Fibroblast of the aortic adventitia (primary cell): ENCODE results near the gene SNRPD1. TPM values are rescaled to one million over a fixed set of nuclear protein-coding genes. Genes with fewer than 3 reads are reported as not detected.
"Not testable (repeated sequence)": the region's sequence is repeated elsewhere in the genome, so short reads cannot be mapped to it uniquely, and the experiment has no call there.

Experiments
- DNase-seq: peaks from one replicate; pipeline ENCODE4 v3.0.0-alpha.2; 2010; ENCODE audit warnings: low read depth
- H3K4me3 ChIP-seq: 2 replicates; pipeline ENCODE4 v1.5.1; 2011; ENCODE audit warnings: low read depth, mild to moderate bottlenecking, control low read depth, low read length, moderate library complexity
- total RNA-seq: library from RNA; depleted of rRNA; stranded (reverse); fragments of >200 nt; gene quantifications from 2 replicates; pipeline ENCODE4 v1.2.3, GENCODE V29; 2012; ENCODE audit warnings: low replicate concordance
- TF ChIP-seq, protein P1 (sequence below): IDR thresholded peaks from 2 replicates; pipeline ENCODE4 v1.5.1; 2011; ENCODE audit warnings: mild to moderate bottlenecking, low read length, control low read depth, inconsistent platforms; ENCODE audit not compliant: insufficient read depth

The SNRPD1 gene
- 15.1 and 78.2 TPM in 2 replicates for total RNA-seq

DNA sequence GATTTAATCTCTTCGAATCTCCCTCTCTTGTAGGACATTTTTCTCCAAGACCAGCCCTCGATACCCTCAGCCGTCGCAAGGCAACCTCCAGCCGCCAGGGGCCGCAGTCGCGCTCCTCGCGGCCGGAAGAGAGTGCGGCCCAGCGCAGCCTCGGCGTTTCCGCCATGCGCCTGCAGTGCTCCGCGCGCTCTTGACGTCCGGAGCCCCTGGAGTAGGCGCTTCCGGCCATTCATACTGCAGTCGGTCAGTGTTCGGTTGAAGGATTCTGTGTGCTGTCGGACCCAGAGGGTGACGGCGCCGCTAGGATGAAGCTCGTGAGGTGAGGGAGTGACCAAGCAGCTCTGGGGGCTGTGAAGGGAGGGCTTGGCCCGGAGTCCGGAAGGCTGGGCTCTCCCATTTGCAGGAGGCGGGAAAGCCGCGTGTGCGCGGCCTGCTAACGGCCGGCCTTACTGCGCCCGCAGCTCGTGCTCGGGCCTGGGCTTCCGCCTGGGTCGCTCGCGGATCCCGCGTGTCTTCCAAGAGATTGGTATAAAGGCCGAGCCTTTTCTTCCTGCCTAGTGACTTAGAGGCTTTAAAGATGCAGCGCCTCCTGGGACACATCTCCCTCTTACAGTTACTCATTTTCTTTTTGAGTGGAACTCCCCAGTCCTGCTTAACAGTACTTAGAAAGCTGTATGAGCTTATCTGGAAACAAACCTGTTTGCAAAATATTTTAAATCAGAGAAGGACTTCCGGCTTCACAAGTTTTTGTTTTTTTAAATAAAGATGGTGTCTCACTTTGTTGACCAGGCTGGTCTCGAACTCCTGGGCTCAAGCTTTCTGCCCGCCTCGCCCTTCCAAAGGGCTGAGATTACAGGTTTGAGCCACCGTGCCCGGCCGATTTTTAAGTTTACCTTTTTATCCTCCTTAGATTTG is at the start of gene SNRPD1:
SNRPD1 (plus strand) TSS at position 190 of the 915 bp plus-strand sequence; CDS start at position 306, 116 bp downstream.
- TF ChIP-seq, protein P1, sequence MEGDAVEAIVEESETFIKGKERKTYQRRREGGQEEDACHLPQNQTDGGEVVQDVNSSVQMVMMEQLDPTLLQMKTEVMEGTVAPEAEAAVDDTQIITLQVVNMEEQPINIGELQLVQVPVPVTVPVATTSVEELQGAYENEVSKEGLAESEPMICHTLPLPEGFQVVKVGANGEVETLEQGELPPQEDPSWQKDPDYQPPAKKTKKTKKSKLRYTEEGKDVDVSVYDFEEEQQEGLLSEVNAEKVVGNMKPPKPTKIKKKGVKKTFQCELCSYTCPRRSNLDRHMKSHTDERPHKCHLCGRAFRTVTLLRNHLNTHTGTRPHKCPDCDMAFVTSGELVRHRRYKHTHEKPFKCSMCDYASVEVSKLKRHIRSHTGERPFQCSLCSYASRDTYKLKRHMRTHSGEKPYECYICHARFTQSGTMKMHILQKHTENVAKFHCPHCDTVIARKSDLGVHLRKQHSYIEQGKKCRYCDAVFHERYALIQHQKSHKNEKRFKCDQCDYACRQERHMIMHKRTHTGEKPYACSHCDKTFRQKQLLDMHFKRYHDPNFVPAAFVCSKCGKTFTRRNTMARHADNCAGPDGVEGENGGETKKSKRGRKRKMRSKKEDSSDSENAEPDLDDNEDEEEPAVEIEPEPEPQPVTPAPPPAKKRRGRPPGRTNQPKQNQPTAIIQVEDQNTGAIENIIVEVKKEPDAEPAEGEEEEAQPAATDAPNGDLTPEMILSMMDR, result peak; percentile 96
- H3K4me3 ChIP-seq, result peak within 1 kb of the TSS; percentile 87
- DNase-seq, result peak; percentile 88

DNA sequence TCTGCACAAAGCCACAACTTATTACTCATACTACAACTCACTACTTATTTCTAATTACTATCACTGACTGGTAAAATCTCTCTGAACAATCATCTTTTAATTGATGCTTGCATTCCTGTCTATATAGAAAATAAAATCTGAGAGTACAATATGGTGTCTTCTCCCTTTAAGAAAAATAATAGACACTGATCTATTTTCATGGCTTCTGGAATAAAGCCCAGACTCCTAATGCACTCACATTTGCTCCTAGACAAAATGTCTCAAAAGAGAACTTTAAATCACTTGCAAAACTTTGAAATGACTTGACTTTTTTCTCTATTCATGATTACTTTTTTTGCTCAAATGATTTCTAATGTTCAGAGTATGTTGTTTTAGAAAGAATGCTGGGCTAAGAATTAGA is 40.3 kb upstream of the SNRPD1 start:
- TF ChIP-seq, protein P1, result no peak
- H3K4me3 ChIP-seq, result no peak overlapping the region
- DNase-seq, result no peak

DNA sequence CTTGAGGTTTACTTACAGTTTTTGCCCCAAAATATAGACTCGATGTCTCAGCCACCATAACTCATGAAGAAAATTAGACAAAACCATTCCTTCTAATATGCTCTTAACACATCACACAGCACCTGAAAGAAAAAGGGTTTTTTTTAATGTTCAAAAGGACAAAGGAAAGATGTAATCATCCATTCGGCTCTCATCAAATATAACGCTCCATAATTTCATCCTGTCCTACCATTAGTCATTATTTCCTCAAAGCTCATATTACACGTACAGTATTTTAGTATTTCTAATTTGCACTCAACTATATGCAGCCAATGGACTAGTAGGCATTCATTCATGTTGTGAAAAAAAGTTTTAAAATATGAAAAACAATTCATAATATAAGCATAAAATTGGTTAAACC is 36.5 kb upstream of the SNRPD1 start:
- no peak overlapping the region for H3K4me3 ChIP-seq
- TF ChIP-seq, protein P1, result no peak
- DNase-seq, result no peak

DNA sequence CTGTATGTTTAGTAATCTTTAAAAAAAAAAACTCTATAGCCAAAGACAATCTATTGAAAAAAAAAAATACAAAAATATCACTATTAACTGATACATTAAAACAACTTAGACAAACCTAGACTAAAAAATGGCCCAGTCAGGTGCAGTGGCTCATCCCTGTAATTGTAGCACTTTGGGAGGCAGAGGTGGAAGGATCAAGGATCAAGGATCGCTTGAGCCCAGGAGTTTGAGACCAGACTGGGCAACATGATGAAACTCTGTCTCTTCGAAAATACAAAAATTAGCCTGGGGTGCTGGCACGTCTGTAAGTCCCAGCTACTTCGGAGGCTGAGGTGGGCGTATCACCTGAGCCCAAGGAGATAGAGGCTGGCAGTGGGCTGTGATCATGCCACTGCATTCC is 27.7 kb upstream of the SNRPD1 start:
- no peak overlapping the region for H3K4me3 ChIP-seq
- no peak for DNase-seq
- TF ChIP-seq, protein P1, result no peak

DNA sequence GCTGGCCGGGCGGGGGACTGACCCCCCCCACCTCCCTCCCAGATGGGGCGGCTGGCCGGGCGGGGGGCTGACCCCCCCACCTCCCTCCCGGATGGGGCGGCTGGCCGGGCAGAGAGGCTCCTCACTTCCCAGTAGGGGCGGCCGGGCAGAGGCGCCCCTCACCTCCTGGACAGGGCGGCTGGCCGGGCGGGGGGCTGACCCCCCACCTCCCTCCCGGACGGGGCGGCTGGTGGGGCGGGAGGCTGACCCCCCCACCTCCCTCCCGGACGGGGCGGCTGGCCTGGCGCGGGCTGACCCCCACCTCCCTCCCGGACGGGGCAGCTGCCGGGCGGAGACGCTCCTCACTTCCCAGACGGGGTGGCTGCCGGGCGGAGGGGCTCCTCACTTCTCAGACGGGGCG is 19.8 kb upstream of the SNRPD1 start:
- not testable (repeated sequence) for H3K4me3 ChIP-seq, DNase-seq

DNA sequence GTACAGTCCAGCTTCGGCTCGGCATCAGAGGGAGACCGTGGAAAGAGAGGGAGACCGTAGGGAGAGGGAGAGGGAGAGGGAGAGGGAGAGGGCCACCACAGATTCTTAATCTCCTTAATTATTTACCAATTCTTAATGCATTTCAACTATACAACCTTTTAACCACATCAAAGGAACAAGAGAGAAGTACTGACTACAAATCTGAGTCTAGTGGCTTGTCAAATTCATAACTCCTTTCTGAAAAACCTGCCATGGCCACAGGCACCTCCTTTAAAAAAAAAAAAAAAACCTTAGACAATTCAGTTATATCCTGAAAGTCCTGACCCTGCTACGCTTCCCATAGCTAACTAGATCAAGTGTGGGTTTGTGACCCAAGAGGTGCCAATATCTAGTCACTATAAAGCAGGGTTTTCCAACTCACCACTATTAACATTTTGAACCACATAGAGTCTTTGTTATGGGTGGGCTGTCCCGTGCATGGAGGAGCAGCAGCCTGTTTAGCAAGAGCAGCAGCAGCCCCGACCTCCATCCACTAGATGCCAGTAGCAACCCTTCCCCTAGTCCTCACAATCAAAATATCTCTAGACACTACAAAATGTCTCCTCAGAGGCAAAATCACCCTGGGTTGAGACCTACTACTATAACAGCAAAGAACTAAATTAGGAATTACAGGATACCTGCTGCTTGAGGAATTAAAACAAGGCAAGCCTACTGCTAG is 18.4 kb upstream of the SNRPD1 start:
- TF ChIP-seq, protein P1, result no peak
- DNase-seq, result no peak

DNA sequence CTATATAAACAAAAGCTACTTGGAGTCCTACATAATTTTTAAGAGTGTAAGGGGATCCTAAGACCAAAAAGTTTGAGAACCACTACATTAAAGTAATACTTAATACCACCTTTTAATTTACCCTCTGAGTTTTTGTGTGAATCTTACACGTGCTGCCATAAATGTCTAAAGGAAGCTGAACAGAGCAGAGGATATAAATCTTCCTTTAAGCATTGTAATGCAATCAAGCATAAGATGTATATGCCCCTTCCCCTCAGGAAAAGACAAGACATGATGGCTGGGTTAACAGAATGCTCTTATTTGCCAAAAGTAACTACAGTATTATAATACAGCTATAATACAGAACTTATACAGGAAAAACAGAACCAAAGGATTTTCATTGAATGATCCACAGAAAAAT is 14.5 kb upstream of the SNRPD1 start:
- no peak overlapping the region for H3K4me3 ChIP-seq
- TF ChIP-seq, protein P1, result no peak
- DNase-seq, result no peak

More for the DNA sequence above, 18.4 kb upstream of the SNRPD1 start:
- H3K4me3 ChIP-seq, result no peak overlapping the region
